Measurements from ENCODE around the gene SAMD3.
"Not testable (repeated sequence)": the region's sequence is repeated elsewhere in the genome, so short reads cannot be mapped to it uniquely, and the experiment has no call there.

SAMD3 gene

DNA sequence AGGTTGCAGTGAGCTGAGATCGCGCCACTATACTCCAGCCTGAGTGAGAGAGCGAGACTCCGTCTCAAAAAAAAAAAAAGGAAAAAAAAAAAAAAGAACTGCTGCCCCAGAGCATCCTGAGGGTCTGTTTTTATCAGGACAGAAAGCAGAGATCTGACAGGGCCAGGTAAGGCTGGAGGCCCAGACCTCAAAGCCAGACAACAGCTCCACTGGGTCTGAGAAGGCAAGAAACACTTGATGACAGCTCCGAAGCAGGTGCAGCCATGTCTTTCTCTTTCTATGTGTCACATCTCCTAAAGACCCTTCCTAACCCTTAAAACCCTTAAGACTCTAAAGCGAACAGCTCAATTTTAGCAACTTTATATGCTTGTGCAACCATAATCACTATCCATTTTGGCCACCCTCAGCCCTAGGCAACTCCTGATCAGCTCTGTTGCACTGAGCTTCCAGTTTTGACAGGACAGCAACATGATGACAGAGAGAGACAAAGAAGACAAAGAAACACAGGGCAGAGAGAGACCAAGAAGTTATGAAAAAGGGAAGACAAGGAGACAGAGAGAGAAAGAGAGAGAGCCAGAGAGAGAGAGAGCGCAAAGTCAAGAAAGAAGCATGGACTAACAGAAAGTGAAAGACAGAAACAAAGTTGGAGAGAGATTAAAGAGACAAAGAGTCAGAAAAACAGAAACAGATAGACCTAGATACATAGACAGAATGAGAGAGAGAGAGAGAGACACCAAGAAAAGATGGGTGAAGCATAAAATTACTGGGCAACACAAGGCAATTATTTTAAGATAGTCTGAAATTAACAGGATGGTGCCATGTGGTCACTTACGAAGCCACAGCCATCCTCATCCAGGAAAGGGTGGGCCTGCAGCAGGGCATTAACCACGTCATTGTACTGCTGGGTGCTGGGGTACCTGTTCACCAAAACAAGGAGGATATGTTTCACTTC, 39.2 kb downstream of the SAMD3 start:
- TF ChIP-seq, protein P1, sequence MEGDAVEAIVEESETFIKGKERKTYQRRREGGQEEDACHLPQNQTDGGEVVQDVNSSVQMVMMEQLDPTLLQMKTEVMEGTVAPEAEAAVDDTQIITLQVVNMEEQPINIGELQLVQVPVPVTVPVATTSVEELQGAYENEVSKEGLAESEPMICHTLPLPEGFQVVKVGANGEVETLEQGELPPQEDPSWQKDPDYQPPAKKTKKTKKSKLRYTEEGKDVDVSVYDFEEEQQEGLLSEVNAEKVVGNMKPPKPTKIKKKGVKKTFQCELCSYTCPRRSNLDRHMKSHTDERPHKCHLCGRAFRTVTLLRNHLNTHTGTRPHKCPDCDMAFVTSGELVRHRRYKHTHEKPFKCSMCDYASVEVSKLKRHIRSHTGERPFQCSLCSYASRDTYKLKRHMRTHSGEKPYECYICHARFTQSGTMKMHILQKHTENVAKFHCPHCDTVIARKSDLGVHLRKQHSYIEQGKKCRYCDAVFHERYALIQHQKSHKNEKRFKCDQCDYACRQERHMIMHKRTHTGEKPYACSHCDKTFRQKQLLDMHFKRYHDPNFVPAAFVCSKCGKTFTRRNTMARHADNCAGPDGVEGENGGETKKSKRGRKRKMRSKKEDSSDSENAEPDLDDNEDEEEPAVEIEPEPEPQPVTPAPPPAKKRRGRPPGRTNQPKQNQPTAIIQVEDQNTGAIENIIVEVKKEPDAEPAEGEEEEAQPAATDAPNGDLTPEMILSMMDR (IDR thresholded peaks at IDR 0.05; ENCODE audit: insufficient read depth, missing control alignments), result no peak
- no peak for DNase-seq (ENCODE audit: insufficient read length, low spot score)
- FAIRE-seq, result no peak

DNA sequence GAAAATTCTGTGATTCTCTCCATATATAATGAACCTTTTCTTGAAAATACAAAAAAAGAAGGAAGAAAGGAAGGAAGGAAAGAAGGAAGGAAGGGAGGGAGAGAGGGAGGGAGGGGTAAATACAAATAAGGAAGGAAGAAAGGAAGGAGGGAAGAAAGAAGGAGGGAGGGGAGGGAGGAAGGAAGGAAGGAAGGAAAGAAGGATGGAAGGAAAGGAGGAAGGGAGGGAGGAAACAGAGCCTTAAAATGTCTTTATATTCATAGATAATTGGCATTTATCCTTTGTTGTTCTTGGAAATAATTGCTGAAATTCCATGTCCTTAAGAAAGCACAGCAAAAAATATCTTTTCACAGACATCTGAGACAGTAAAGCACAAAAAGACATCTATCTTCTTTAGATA, 40.3 kb downstream of the SAMD3 start:
- FAIRE-seq (no peak), DNase-seq (ENCODE audit: insufficient read length, low spot score) (no peak)
- TF ChIP-seq, protein P1 (IDR thresholded peaks at IDR 0.05; ENCODE audit: insufficient read depth, missing control alignments), result no peak

DNA sequence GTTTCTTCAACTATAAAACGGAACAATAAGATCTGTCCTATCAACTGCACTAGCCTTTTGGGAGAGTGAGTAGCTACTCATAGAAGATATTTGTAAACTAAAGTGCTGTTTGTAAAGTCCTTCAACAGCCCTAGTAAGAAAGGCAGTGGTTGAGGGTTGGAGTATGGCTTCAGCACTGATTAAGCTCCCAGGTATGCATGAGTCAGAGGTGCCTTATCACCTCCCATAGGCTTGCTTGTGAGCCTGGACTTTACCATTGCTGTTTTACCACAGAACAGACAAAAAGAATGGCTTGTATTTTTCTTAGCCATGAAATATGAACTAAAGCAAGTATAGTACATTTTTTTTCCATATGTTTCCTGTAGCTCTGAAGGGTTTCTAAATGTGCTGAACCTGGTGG, 44.1 kb downstream of the SAMD3 start:
- no peak for DNase-seq (ENCODE audit: insufficient read length, low spot score)
- FAIRE-seq, result no peak
- TF ChIP-seq, protein P1 (IDR thresholded peaks at IDR 0.05; ENCODE audit: insufficient read depth, missing control alignments), result no peak

DNA sequence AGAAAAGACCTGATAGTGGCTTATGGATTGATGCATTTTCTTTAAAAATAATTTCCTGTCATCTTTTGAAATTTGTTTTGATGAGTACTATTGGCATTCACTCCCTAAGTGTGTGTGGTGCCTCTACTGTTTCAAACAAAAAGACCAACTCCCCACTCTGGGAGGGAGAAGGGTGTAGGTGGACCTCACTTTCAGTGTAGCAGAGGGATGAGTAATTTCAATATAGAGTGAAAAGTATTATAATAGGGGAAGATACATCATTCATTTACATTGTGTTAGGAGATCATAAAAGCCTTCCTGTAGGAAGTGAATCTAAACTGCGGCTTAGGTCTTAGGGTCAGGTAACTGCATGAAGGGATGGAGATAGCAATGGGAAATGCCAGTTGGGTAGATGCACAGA, 46.4 kb downstream of the SAMD3 start:
- TF ChIP-seq, protein P1 (IDR thresholded peaks at IDR 0.05; ENCODE audit: insufficient read depth, missing control alignments), result no peak
- FAIRE-seq, result no peak

DNA sequence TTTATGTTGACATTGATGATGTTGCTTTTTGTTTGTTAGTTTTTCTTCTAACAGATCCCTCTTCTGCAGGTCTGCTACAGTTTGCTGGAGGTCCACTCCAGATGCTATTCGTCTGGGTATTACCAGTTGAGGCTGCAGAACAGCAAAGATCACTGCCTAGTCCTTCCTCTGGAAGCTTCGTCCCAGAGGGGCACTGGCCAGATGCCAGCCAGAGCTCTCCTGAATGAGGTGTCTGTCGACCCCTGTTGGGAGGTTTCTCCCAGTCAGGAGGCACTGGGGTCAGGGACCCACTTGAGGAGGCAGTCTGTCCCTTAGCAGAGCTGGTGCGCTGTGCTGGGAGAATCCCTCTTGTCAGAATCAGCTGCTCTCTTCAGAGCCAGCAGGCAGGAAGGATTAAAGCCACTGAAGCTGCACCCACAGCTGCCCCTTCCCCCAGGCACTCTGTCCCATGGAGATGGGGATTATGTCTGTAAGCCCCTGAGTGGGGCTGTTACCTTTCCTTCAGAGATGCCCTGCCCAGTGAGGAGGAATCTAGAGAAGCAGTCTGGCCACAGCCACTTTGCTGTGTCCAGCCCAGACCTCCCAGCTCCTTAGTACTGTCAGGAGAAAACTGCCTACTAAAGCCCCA, 49.3 kb downstream of the SAMD3 start:
- not testable (repeated sequence) for FAIRE-seq; DNase-seq (ENCODE audit: insufficient read length, low spot score)

More for the DNA sequence above, 46.4 kb downstream of the SAMD3 start:
- DNase-seq (ENCODE audit: insufficient read length, low spot score), result no peak

DNA sequence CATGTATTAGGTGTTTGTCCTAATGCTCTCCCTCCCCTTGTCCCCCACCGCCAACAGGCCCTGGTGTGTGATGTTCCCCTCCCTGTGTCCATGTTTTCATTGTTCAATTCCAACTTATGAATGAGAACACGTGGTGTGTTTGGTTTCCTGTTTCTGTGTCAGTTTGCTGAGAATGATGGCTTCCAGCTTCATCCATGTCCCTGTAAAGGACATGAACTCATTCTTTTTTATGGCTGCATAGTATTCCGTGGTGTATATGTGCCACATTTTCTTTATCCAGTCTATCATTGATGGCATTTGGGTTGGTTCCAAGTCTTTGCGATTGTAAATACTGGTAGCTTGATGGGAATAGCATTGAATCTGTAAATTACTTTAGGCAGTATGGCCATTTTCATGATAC, 52.6 kb downstream of the SAMD3 start:
- not testable (repeated sequence) for DNase-seq (ENCODE audit: insufficient read length, low spot score); FAIRE-seq

DNA sequence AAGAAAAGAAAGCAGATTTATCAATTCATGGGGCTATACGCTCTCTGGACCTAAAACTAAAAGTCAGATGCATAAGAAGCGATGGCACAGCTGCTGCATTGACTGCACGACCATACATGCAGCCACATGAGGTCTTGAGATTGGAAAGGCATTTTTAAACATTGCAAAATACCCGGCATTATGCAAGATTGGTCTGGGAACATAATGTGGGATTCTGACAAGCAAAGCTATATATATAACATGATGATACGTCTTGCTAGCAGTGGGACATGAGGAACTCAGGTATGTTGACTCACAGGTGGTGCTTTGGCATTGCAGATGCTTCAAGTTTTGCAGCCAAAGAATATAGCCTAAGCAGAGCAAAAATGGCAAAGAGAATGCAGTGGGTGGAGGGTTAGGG, 55.1 kb downstream of the SAMD3 start:
- TF ChIP-seq, protein P1 (IDR thresholded peaks at IDR 0.05; ENCODE audit: insufficient read depth, missing control alignments), result no peak
- FAIRE-seq, result no peak
- no peak for DNase-seq (ENCODE audit: insufficient read length, low spot score)

DNA sequence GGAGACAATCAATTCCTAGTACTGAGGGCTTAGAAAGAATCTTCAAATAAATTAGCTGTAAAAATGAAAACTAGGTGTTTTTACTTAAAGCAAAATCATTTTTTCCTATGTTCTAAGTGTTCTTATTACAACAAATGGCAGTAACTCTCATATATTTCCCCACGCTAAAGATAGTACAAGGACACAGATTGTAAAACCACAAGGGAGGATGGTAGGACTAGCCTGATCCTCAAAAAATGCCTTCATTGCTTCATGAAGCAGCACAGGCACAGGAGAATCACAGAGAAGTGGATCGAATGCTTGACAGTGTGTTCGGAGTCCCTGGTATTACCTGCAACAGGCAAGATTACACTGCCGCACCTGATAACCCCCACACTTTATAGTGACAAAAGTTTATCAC, 58.5 kb downstream of the SAMD3 start:
- no peak for FAIRE-seq
- no peak for DNase-seq (ENCODE audit: insufficient read length, low spot score)
- TF ChIP-seq, protein P1 (IDR thresholded peaks at IDR 0.05; ENCODE audit: insufficient read depth, missing control alignments), result no peak

All from D721Med (cell line).